HEK293T (cell line): ENCODE results near the gene FAM171A1.

Experiments used
- ARNT ChIP-seq: fragments of 450-650 bp; IDR thresholded peaks from 2 replicates; pipeline ENCODE4 v1.6.1; 2017; ENCODE audit warnings: mild to moderate bottlenecking
- SP1 ChIP-seq: fragments of 450-650 bp; IDR thresholded peaks from 2 replicates; pipeline ENCODE4 v1.6.1; 2017
- TARDBP ChIP-seq: fragments of 450-650 bp; IDR thresholded peaks from 2 replicates; pipeline ENCODE4 v1.6.1; 2016

GRCh38 chr10:15279236-15279635, 91.9 kb downstream of the FAM171A1 start:
- no peak for TF ChIP-seq TARDBP
- no peak for TF ChIP-seq ARNT
- no peak for TF ChIP-seq SP1
